ENCODE data around the gene WDR74. TPM values are rescaled to one million over a fixed set of nuclear protein-coding genes. Genes with fewer than 3 reads are reported as not detected.

The WDR74 gene
- total RNA-seq, 1 experiment from 2014 or later: 110 TPM

GRCh38 chr11:62805076-62805892, 34.1 kb downstream of the WDR74 start, which contains the start of gene NXF1 (continued):
- TF ChIP-seq ARID4B (CRISPR knock-in tag; IDR thresholded peaks at IDR 0.05; ENCODE audit: borderline replicate concordance): peak; percentile 94; the same call in 1 of the 2 replicates

GRCh38 chr11:62804310-62805075, 34.9 kb downstream of the WDR74 start:
- peak overlapping the region; percentile 92 for H3K27ac Mint-ChIP-seq
- H3K27me3 Mint-ChIP-seq (ENCODE audit: low read depth): no peaks in the 10 kb centered on the region
- peak overlapping the region; percentile 98 for H3K4me3 Mint-ChIP-seq
- no peaks in the 10 kb centered on the region for H3K9me3 Mint-ChIP-seq
- H3K36me3 Mint-ChIP-seq: peaks cover 29% of the 10 kb centered on the region
- ChIA-PET CTCF (no interaction called here), POLR2A (interaction anchor here (1.0 kb wide), 1 partner anchor 28 kb away, joined by 3 read pairs; the partner anchor contains the start of gene STX5)
- peaks cover 22% of the 10 kb centered on the region for H3K4me1 Mint-ChIP-seq
- TF ChIP-seq GRHL2 (CRISPR knock-in tag; IDR thresholded peaks at IDR 0.05; ENCODE audit: insufficient replicate concordance, severe bottlenecking): no peak
- TF ChIP-seq CREB1 (CRISPR knock-in tag; IDR thresholded peaks at IDR 0.05): no peak
- no peak for TF ChIP-seq USF1 (CRISPR knock-in tag; IDR thresholded peaks at IDR 0.05)
- TF ChIP-seq ZNF219 (CRISPR knock-in tag; IDR thresholded peaks at IDR 0.05; ENCODE audit: borderline replicate concordance): no peak
- no peak for TF ChIP-seq ATF6 (CRISPR knock-in tag; IDR thresholded peaks at IDR 0.05)
- TF ChIP-seq USF2 (CRISPR knock-in tag; IDR thresholded peaks at IDR 0.05): no peak
- no peak for TF ChIP-seq FOXP4 (CRISPR knock-in tag; IDR thresholded peaks at IDR 0.05)
- TF ChIP-seq ZNF671 (CRISPR knock-in tag; IDR thresholded peaks at IDR 0.05): no peak
- TF ChIP-seq CTCF (IDR thresholded peaks at IDR 0.05): no peak
- TF ChIP-seq MYBL2 (CRISPR knock-in tag; IDR thresholded peaks at IDR 0.05): no peak
- TF ChIP-seq HMGXB4 (CRISPR knock-in tag; IDR thresholded peaks at IDR 0.05): no peak
- TF ChIP-seq MAX (CRISPR knock-in tag; IDR thresholded peaks at IDR 0.05): no peak
- DNase-seq (ENCODE audit: low spot score) (no peak), ATAC-seq (no peak)

Data from WTC11 (cell line).